HG02970 (cell line): ENCODE results near the gene STX5.
"Not testable (repeated sequence)": the region's sequence is repeated elsewhere in the genome, so short reads cannot be mapped to it uniquely, and the experiment has no call there.

Experiments used
- ATAC-seq: cut with Tn5 transposase; IDR thresholded peaks from one replicate; pipeline ENCODE4 v1.9.1; 2021; ENCODE audit warnings: mild to moderate bottlenecking, moderate library complexity, moderate number of reproducible peaks; ENCODE audit not compliant: unreplicated experiment, low FRiP score

STX5 gene

DNA sequence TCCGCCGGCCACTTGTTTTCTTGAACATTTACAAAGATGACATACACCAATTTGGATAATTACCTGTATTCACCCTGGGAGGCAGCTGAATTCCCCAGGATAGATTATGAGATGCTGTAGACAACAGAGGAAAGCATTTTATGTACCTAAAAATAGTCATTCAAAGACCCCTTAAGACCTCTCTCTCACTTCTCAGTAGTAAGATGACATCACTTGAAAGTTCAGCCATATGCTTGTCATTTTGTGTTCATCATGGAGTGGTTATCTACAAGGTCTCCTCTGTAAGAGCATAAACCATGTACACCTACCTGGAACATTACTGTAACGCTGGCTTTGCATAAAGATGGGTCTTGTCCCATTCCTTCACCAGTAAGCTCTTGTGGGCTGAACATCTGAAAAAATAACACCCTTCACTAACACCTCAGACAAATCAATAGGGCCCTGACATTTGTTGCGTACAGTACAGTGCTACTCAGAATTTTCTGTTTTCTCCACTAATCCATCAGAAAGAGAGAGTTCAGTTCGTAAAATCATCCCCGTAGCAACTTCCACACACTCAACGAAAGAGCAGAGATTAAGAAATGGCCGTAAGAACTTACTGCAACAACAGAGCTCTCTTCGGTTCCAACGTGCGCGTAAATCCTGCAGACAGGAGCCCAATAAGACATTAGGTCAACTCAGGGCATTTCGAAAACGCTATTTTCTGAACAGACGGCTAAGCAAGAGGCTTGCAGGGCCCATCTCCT lies 23.1 kb upstream of the STX5 start:
- ATAC-seq: no peak

DNA sequence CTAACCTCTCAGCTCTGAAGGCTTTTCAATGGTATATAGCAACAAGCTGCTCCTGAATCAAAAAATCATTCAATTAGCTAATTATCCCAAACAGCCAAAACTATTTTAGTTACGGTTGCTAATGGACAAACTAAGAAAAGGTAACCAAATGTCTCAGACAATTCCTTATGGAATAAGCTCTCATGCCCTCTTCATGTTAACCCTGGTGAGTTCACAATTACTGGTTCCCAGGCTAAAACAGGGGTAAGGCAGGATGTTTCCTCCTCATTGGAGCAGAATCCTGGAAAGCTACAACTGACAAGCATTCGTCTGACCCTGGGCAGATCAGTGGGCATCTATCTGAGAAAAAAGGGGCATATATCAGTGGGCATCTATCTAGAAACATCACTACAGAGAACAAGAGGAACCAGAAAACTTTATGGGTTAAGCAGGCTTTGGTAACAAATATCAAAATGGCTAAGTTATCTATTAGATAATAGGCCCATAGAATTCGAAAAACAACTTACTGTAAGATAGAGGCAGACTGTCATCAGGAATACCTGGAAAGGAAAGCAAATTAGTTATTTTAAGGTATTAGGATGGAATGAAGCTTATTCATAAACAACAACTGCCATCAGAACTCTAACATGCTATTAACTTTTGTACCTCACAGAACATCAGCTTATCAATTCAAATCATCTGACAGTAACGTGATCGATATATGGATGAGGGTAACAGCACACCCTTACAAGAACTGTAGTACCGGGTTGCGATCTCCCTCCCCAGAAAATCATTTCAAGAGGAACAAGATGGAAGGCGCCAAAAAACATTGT lies 22.4 kb upstream of the STX5 start:
- no peak for ATAC-seq

DNA sequence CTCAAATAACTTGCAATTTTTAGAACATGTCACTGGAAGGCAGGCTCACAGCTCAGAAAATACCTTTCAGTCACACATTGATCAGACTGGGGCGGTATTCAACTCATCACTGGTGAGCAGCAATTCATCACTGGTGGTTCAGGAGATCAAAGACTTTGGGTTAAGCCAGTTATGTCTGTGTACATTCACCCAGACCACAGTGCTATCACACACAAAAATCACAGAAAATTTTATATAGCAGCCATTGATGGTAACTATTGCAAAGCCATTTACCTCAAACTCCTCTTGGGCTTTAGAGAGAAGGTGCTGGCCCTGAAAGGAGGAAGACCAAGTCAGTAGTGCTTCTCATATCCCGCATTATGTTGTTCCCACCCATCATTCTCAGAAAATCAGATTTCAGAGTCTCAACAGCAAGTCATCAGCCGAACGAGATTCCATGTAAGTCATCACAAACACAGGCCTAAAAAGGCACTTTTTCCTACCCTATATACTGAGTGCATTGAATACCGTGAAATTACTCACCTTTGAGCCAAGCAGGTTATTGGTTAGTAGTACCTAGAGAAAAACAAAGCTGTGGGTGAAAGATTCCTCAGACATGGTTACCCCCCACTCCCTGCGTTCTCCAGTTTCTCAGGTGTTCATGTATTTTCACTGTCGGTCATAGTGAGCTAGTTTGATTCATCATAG lies 21.6 kb upstream of the STX5 start:
- ATAC-seq: no peak

DNA sequence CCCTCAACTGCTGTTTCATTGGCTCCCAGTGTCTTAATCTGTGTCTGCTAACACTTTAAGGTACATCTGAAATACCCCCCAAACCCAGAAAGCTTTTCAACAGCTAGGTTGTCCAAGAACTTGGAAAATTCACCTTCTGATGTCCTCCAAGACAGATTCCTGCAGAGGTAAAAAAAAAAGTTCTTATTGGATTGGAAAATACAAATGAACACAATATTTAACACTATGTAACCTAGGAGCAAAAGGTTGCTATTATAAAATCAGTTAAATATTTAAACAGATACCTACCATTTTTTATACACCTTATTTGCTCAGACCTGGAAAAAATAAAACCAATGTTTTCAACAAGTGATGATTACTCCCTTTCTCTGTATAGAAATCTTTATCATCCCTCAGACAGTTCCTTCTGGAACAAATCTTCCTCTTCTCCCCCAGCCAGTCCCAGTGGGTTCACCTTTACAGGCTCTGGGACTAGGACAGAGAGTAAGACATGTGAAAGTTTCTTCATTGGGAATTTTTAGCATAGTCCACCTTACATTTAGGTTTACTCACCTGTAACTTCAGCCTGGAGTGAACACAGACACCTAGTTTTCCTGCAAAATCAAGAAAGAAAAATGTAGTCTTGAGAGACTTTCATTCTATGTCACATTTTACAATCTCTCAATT lies 20.8 kb upstream of the STX5 start:
- ATAC-seq: no peak

DNA sequence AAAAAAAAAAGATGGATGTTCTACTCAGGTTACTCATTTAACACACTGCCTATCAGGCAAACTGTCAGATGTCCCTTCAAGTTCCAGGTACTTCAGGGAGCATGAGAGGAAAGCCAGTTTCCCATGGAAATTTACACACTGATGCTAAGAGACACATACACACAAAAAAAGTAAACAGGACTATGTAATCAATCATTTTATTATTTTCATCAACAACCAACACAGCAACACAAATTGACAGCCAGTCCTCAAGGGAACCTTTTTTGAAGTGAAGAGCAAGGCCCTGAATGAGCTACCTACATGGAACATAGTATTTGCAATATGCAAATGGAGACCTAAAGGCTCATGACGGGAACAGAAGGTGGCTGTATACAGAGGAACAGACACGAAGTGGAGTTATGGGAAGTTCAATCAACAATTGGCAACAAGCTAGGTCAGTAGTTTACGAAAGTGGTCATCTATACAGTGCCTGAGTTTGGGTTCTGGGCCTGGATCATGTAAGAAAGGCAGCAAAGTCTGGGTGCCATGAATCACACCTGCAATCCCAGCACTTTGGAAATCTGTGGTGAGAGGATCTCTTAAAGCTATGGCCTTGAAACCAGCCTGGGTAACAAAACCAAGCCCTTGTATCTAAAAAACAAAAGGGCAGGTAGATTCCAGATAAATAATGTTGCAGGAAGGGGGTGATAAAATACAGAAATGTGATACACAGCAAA lies 20.1 kb upstream of the STX5 start:
- ATAC-seq: no peak

DNA sequence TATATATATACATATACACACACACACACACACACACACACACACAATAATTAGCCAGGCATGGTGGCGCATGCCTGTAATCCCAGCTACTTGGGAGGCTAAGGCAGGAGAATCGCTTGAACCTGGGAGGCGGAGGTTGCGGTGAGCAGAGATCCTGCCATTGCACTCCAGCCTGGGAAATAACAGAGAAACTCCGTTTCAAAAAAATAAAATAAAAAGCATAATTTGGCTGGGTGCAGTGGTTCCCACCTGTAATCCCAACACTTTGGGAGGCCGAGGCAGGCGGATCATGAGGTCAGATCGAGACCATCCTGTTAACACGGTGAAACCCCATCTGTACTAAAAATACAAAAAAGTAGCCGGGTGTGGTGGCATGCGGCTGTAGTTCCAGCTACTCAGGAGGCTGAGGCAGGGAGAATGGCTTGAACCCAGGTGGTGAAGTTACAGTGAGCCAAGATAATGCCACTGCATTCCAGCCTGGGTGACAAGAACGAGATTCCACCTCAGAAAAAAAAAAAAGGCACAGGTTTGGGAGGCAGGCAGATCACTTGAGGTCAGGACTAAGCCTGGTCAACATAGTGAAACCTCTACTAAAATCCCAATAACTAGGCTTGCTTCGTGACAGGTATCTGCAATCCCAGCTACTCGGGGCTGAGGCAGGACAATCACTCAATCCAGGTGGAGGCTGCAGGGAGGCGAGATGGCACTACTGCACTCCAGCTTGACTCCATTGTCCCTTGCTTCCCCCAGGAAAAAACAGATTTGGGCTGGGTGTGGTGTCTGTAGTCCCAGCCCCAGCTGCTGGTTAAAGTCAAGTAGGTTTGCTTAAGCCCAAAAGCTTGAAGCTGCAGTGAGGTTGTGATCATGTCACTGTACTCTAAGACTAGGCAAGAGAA lies 19.3 kb upstream of the STX5 start:
- ATAC-seq: no peak

DNA sequence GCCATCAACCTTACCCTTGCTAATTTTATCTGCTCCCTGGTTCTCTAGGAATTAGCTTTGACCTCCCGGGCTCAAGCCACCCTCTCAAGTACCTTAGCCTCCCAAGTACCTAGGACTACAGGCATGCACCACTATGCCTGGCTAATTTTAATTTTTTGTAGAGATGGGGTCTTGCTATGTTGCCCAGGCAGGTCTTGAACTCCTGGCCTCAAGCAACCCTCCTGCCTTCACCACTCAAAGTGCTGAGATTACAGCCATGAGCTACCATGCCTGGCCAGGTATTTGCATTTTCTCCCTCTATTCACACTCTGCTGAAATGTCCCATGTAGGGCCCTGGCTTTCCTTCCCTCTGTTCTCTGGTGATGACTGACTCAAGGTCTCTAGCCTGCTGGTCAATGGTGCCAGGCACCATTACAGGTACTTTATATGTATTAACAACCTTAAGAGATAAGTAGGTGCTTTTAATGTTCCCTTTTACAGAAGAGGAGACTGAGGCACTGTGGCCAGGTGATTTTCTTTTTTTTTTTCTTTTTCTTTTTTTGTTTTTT lies 16.0 kb upstream of the STX5 start:
- no peak for ATAC-seq

DNA sequence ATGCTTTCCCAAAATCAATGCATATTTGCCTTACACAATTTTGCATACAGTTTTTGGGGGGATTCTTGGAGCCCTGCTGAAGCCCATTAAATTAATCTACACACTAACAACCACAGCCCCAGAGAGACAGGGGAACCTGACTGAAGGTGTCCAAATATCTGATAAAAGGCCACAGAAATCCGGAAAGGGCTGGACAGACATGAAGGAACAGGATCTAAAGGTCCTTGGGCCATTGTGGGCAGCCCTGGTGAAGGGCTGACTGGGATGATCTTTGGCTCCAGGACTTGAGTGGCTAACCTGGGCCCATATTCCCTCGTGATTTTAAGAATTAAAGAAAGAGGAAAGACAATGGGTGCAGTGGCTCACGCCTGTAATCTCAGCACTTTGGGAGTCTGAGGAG lies 14.3 kb upstream of the STX5 start:
- no peak for ATAC-seq

DNA sequence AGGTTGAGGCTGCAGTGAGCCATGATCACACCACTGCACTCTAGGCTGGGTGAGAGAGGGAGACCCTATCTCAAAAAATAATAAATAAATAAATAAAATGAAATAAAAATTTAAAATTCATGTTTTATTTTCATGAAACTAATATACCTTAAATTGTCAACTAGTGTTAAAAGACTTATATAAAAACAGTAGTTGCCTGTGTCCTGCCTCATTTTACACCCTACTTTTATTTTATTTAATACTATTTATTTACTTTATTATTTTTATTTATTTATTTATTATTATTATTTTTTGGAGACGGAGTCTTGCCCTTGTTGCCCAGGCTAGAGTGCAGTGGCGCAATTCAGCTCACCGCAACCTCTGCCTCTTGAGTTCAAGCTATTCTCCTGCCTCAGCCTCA lies 12.3 kb upstream of the STX5 start:
- no peak for ATAC-seq

DNA sequence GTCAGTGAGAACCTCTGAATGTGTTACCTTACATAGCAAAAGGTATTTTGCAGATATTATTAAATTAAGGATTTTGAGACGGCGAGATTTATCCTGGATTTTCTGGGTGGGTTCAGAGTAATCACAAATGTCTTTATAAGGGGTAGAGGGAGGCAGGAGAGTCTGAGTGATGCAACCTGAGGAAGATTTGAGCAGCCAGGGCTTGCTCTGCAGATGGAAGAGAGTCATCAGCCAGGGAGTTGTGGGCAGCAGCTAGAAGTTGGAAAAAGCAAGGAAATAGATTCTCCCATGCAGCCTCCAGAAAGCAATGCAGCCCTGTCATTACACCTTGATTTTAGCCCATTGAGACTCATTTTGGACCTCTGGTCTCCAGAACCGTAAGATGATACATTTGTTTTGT lies 11.6 kb upstream of the STX5 start:
- ATAC-seq: no peak

DNA sequence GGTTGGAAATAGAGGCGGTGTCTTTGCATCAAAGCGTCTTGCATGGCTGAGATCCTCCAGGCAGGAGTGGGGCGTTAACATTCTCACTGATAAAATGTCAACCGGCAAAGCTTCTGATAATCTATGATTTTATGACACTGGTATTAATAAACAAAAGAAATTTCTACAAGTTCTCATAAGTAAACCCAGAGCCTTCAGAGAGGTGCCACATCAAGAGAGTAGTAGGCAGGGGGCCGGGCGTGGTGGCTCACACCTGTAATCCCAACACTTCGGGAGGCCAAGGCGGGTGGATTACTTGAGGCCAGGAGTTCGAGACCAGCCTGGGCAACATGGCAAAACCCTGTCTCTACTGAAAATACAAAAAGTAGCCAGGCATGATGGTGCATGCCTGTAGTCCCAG lies 11.0 kb upstream of the STX5 start:
- not testable (repeated sequence) for ATAC-seq

DNA sequence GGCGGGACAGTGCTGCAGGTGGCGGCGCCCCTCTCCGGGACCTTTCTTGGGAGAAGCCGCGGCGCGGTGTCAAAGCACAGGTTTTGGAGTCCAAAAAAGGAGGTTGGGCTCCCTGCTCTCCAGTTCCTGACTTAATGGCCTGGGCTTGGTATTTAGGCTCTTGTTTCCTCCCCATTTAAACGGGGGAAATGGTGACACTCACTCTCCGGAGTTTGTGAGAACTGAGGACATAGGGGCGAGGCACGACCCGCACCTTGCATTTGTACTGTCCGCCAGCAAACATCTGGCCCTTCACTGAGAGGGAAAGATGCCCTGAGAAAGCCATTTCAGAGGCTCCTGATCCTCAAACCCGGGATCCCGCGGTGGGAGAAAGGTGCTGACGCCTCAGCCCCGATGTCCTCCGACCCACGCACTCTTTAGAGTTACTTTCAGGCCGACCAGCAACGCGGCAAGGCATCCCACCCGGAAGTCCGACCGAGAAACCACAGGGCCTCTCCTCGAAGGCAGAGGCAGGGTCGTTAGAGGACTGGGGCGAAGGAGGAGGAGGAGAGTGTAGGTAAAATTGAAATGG lies 10.4 kb upstream of the STX5 start:
- ATAC-seq: no peak

DNA sequence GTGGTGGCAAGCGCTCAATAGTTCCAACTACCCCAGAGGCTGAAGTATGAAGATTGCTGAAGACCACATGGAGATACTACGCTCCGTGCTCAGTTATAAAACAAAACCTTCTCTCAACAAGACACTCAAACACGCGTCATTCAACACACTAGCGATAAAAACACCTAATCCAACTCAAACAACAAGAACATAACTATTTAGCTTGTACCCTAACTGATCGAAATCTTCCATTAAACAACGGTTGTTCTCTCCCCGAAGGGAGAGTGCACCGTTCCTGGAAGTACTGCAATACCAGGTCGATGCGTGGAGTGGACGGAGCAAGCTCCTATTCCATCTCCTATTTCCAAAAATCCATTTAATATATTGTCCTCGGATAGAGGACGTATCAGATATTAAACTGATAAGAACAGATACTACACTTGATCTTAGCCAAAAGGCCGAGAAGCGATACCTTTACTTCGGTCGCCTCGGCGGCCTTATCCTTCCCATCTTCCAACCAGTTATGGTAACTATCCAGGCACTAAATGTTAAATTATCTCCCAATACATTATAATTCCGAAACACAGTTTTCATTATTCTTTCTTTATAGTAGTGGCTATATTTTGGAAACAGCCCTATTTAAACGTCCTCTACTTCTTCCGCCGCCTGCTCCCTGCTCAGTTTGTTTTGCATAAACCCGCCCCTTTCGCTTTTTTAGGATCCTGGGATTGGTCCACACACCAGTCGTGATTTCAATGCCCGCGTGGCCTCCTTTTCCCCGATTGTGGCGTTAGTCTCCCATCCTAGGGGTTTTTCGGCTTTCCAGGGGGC lies 9.7 kb upstream of the STX5 start:
- peak; percentile 50 for ATAC-seq

DNA sequence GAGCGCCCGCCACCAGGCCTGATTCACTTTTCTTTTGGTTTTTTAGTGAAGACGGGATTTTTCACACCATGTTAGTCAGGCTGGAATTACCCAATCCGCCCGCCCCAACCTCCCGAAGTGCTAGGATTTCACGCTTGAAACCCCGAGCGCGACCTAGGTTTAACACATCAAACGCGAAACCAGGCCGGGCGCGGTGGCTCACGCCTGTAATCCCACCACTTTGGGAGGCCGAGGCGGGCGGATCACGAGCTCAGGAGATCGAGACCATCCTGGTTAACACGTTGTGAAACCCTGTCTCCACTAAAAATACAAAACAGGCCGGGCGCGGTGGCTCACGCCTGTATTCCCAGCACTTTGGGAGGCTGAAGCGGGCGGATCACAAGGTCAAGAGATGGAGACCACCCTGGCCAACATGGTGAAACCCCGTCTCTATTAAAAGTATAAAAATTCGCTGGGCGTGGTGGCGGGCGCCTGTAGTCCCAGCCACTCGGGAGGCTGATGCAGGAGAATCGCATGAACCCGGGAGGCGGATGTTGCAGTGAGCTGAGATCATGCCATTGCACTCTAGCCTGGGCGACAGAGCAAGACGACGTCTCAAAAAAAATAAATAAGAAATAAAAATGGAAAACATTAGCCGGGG lies 9.0 kb upstream of the STX5 start:
- peak; percentile 16 for ATAC-seq

DNA sequence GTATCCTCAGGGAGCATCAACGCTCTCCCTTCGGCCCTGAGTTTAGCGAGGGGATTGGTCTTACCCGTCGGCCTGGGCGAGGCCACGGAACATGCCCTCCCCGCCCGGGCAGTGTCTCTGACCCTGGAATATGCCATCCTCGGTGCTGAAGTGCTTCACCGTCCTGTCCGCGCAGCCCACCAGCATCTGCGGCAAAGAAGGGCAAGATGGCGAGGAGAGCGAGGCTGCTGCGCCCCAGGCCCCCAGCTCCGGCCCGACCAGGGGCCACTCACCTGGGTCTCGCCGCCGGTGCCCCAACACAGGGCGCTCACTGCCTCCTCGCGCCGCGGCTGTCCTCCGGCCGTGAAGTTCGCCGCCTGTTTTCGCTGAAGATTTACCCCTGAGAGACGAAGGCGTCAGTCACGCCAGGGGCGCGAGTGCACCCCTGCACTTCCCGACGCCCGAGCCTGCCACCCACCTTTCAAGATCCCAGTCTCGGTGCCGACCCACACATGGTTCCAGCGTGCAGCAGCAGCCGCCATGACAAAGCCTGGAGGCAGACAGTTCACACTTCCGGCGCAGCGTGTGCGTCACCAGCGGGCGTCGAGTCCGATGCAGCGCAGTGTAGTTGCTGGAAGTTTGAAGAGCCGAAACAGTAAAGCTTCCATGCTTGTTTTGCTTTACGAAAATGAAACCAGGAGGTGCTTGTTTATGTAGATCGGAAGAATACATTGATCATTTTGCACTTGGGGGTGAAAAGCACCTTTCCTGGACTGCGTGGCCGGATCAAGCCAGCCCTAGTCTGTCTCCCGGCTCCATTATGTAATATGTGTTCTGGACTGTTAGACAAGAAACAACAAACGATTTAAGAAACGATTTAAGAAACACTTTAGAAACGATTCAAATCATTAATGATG lies 7.4 kb upstream of the STX5 start, which contains the start of gene WDR74:
TSS of gene WDR74 (minus strand) at position 541 of the 896 bp plus-strand sequence. CDS start at position 521, 20 bp downstream.
- peak; percentile 42 for ATAC-seq

DNA sequence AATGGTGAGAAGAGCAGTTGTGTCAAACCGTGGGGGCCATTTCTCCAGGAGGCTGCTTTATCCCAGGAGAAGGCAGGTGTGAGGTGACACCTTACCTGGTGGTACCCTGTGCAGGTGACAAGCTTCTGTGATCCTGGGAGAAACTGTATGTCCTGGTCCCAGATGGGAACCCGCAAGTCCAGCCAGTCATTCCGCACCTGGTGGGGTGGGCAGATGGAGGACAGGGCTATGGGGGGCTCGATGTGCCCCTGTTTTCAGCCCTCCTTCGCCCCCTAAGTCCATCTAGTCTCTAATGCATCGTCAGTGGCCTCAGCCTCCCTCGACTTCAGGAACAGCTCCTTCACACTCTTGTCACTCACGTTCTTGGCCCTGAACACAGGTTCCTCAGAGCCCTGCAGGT lies 3.5 kb upstream of the STX5 start:
- ATAC-seq: no peak
